ENCODE data around the gene ATAD1.
A peak's percentile ranks its signal among the peaks of the same experiment; 100 is the strongest.

Gene ATAD1

DNA sequence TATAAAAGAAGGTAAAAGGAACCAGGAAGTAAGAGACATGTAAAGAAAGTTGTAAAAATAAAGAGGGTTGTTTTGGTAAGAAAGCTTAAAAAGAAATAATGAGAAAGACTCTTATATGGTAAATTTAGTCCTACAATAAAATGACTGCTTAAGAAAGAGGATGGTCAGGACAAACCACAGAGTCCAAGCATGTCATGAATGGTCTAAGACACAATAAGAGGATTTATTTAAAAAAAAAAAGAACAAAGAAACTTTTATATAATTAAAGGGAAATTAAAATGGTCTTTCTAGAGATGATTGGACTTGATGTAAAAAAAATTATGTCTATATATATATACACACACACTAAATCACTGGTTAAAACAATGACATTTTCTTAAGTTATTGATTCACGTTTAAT, 18.2 kb downstream of the ATAD1 start:
- TF ChIP-seq, protein P1, sequence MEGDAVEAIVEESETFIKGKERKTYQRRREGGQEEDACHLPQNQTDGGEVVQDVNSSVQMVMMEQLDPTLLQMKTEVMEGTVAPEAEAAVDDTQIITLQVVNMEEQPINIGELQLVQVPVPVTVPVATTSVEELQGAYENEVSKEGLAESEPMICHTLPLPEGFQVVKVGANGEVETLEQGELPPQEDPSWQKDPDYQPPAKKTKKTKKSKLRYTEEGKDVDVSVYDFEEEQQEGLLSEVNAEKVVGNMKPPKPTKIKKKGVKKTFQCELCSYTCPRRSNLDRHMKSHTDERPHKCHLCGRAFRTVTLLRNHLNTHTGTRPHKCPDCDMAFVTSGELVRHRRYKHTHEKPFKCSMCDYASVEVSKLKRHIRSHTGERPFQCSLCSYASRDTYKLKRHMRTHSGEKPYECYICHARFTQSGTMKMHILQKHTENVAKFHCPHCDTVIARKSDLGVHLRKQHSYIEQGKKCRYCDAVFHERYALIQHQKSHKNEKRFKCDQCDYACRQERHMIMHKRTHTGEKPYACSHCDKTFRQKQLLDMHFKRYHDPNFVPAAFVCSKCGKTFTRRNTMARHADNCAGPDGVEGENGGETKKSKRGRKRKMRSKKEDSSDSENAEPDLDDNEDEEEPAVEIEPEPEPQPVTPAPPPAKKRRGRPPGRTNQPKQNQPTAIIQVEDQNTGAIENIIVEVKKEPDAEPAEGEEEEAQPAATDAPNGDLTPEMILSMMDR (conservative IDR thresholded peaks at IDR 0.05; ENCODE audit: low read depth, low read length): no peak
- no peak for DNase-seq (ENCODE audit: low read depth)
- no peak overlapping the region for H3K4me3 ChIP-seq (ENCODE audit: low read depth, low read length)

DNA sequence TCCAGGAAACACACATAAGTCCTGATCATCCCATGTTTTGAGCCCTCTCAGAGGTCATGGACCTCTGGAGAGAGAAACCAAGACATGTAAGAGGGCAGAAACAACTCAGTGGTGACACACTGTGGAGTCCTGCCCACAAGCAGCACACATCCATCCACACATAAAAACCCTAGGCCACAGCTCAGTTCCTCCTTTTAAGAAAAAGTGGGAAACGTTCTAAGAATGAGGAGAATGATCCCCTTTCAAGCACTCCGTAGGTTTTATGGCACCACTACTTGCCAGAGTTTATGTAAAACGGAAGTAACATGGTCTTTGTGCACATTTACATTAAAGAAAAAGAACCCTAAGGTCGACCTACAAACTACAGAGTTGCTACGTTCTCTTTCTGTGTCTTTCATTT, 19.9 kb downstream of the ATAD1 start:
- H3K4me3 ChIP-seq (ENCODE audit: low read depth, low read length): no peak overlapping the region
- DNase-seq (ENCODE audit: low read depth): no peak
- TF ChIP-seq, protein P1 (conservative IDR thresholded peaks at IDR 0.05; ENCODE audit: low read depth, low read length): no peak

DNA sequence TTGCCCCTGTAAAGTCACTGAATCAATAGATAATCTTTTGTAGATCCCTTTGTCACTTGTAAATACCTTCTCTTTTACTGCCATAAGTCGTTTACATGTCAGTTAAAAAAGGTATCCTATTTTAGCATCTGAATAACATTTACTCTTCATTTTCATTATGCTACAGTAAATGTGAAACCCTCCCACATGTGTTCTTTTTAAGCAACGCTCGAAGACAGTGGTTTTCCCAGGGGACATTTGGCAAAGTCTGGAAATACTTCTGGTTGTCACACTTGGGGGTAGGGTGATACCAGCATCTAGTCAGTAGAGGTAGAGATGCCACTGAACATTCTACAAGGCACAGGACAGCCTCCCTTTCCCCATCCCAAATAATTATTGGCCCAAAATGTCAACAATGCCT, 23.7 kb downstream of the ATAD1 start:
- DNase-seq (ENCODE audit: low read depth): no peak
- no peak overlapping the region for H3K4me3 ChIP-seq (ENCODE audit: low read depth, low read length)
- TF ChIP-seq, protein P1 (conservative IDR thresholded peaks at IDR 0.05; ENCODE audit: low read depth, low read length): no peak

DNA sequence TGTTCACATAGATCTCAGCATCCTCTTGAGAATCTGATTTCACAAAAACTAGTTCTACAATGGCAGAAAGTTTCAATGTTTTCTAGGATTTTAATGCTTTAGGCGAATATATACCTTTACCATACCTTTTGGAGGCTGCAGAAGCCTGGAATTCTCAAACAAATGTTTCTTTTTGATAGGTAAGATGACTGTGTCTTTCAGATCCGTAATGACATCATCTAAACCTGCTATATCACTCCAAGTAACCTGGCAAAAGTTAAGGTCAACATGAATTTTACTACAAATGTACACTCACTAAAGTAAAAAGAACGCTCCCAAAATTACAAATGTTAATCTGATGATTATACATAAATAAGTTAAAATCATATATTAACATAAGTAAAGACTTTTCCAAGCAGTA, 27.8 kb downstream of the ATAD1 start:
- no peak for DNase-seq (ENCODE audit: low read depth)
- TF ChIP-seq, protein P1 (conservative IDR thresholded peaks at IDR 0.05; ENCODE audit: low read depth, low read length): no peak

DNA sequence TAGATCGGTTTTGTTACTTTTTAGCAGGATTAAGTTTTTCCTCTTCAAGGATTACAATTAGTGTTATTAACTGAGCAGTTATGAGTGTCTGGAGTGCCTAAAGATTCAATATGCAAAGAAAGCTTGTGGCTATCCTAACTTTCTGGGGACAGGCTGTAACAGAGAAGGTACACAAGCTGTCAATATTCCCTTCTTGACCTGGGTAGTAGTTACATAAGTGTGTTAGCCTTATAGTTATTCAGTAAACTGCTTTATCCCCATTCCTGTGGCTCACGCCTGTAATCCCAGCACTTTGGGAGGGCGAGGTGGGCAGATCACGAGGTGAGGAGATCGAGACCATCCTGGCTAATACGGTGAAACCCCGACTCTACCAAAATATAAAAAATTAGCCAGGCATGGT, 31.6 kb downstream of the ATAD1 start:
- TF ChIP-seq, protein P1 (conservative IDR thresholded peaks at IDR 0.05; ENCODE audit: low read depth, low read length): no peak
- no peak for DNase-seq (ENCODE audit: low read depth)
- H3K4me3 ChIP-seq (ENCODE audit: low read depth, low read length): no peak overlapping the region

More for the DNA sequence above, 27.8 kb downstream of the ATAD1 start:
- no peak overlapping the region for H3K4me3 ChIP-seq (ENCODE audit: low read depth, low read length)

DNA sequence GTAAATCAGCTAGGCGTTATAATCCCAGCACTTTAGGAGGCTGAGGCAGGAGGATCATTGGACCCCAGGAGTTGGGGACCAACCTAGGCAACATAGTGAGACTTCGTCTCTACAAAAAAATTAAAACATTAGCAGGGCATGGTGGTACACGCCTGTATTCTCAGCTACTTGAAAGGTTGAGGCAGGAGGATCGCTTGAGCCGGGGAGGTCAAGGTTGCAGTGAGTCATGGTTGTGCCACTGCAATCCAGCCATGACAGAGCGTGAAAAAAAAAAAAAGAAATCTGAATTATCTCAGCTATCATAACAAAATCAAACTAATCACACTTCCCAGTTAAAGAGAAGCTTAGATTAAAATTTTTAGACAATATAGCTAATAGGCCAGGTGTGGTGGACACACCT, 35.3 kb downstream of the ATAD1 start:
- peak; percentile 38 for DNase-seq (ENCODE audit: low read depth)
- H3K4me3 ChIP-seq (ENCODE audit: low read depth, low read length): no peak overlapping the region
- TF ChIP-seq, protein P1 (conservative IDR thresholded peaks at IDR 0.05; ENCODE audit: low read depth, low read length): no peak

DNA sequence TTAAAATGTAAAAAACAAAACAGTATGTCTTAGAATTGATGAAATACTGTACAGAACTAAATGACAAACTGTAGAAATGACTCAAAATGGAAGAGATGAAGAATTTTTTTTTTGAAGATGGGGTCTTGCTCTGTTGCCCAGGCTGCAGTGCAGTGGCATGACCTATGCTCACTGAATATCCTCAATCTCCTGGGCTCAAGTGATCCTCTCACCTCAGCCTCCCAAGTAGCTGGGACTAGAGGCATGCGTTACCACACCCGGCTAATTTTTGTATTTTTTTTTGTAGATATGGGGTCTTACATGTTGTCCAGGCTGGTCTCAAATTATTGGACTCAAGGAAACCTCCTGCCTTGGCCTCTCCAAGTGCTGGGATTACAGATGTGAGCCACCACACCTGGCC, 36.5 kb downstream of the ATAD1 start:
- no peak overlapping the region for H3K4me3 ChIP-seq (ENCODE audit: low read depth, low read length)
- TF ChIP-seq, protein P1 (conservative IDR thresholded peaks at IDR 0.05; ENCODE audit: low read depth, low read length): no peak
- DNase-seq (ENCODE audit: low read depth): no peak

All from choroid plexus epithelial cell (primary cell).